ENCODE data around the gene DDX23. TPM values are rescaled to one million over a fixed set of nuclear protein-coding genes. Genes with fewer than 3 reads are reported as not detected.

Gene DDX23
- polyA plus RNA-seq, 1 donor from 2014 or later, result 96.5 TPM

- no peak overlapping the region for H3K4me2 ChIP-seq (ENCODE audit: low read length)
- H3K36me3 ChIP-seq (ENCODE audit: insufficient read depth, low read length), result no peaks in the 10 kb centered on the region
- no peak overlapping the region for H3K27ac ChIP-seq (ENCODE audit: low read length)
- no peaks in the 10 kb centered on the region for H4K20me1 ChIP-seq (ENCODE audit: insufficient read depth)
- H3K9me3 ChIP-seq (ENCODE audit: low read length), result no peaks in the 10 kb centered on the region
- no peak overlapping the region for H3K9ac ChIP-seq (ENCODE audit: low read length)
- H3K9me2 ChIP-seq (ENCODE audit: insufficient read depth, low read length), result no peaks in the 10 kb centered on the region
- H2AFZ ChIP-seq (ENCODE audit: low read depth, low read length), result no peak overlapping the region
- H3K27me3 ChIP-seq (ENCODE audit: insufficient read depth, low read depth, low read length), result no peaks in the 10 kb centered on the region
- no peak for TF ChIP-seq EP300 (conservative IDR thresholded peaks at IDR 0.05; ENCODE audit: poor library complexity, severe bottlenecking)
- no peaks in the 10 kb centered on the region for H3F3A ChIP-seq (ENCODE audit: insufficient read depth, low read length, poor library complexity, severe bottlenecking)
- no peak overlapping the region for H3K4me3 ChIP-seq (ENCODE audit: low read length)
- no peaks in the 10 kb centered on the region for H3K79me2 ChIP-seq (replicated peaks; ENCODE audit: insufficient read depth, low read length)
Observed at GRCh38 chr12:48800457-48800856, 51.5 kb downstream of the DDX23 start.

DNA sequence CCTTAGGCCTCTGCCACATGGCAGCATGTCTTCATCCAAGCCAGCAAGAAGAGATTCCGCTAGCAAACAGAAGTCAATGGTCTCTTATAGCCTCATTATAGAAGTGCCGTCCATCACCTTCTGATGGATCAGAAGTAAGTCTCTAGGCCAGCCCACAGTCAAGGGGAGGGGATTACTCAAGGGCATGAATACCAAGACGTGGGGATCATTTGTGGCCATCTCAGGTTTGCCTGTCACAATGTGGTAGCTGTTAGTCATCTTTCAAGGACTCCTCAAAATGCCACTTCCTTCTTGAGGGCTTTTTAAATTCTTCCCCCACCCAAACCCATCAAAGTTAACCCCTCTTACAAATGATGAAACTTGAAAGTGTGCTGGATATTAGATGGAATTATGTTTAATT is 55.0 kb downstream of the DDX23 start:
- Histone ChIP-seq H3K27ac (ENCODE audit: low read length) (no peak overlapping the region), H3F3A (ENCODE audit: insufficient read depth, low read length, poor library complexity, severe bottlenecking) (no peaks in the 10 kb centered on the region), H3K79me2 (replicated peaks; ENCODE audit: insufficient read depth, low read length) (no peaks in the 10 kb centered on the region), H4K20me1 (ENCODE audit: insufficient read depth) (no peaks in the 10 kb centered on the region), H3K36me3 (ENCODE audit: insufficient read depth, low read length) (no peaks in the 10 kb centered on the region), H2AFZ (ENCODE audit: low read depth, low read length) (no peak overlapping the region), H3K4me2 (ENCODE audit: low read length) (no peak overlapping the region), H3K9me3 (ENCODE audit: low read length) (no peaks in the 10 kb centered on the region), H3K27me3 (ENCODE audit: insufficient read depth, low read depth, low read length) (no peaks in the 10 kb centered on the region), H3K4me3 (ENCODE audit: low read length) (no peak overlapping the region), H3K9ac (ENCODE audit: low read length) (no peak overlapping the region), H3K9me2 (ENCODE audit: insufficient read depth, low read length) (no peaks in the 10 kb centered on the region)
- TF ChIP-seq, protein P1, sequence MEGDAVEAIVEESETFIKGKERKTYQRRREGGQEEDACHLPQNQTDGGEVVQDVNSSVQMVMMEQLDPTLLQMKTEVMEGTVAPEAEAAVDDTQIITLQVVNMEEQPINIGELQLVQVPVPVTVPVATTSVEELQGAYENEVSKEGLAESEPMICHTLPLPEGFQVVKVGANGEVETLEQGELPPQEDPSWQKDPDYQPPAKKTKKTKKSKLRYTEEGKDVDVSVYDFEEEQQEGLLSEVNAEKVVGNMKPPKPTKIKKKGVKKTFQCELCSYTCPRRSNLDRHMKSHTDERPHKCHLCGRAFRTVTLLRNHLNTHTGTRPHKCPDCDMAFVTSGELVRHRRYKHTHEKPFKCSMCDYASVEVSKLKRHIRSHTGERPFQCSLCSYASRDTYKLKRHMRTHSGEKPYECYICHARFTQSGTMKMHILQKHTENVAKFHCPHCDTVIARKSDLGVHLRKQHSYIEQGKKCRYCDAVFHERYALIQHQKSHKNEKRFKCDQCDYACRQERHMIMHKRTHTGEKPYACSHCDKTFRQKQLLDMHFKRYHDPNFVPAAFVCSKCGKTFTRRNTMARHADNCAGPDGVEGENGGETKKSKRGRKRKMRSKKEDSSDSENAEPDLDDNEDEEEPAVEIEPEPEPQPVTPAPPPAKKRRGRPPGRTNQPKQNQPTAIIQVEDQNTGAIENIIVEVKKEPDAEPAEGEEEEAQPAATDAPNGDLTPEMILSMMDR (IDR thresholded peaks at IDR 0.05; ENCODE audit: poor library complexity, severe bottlenecking), result no peak
- TF ChIP-seq MXI1 (conservative IDR thresholded peaks at IDR 0.05; ENCODE audit: poor library complexity, severe bottlenecking) (no peak), RAD21 (conservative IDR thresholded peaks at IDR 0.05) (no peak), SMC3 (conservative IDR thresholded peaks at IDR 0.05; ENCODE audit: poor library complexity) (no peak), EP300 (conservative IDR thresholded peaks at IDR 0.05; ENCODE audit: poor library complexity, severe bottlenecking) (no peak), TAF1 (IDR thresholded peaks at IDR 0.05; ENCODE audit: low read depth) (no peak), POLR2AphosphoS5 (IDR thresholded peaks at IDR 0.05) (no peak), REST (IDR thresholded peaks at IDR 0.05; ENCODE audit: borderline replicate concordance) (no peak), EZH2 (IDR thresholded peaks at IDR 0.05; ENCODE audit: borderline replicate concordance, insufficient read depth, low read length, poor library complexity, severe bottlenecking) (no peak)
